ENCODE measurements around the gene ZNF784.

Gene ZNF784

DNA sequence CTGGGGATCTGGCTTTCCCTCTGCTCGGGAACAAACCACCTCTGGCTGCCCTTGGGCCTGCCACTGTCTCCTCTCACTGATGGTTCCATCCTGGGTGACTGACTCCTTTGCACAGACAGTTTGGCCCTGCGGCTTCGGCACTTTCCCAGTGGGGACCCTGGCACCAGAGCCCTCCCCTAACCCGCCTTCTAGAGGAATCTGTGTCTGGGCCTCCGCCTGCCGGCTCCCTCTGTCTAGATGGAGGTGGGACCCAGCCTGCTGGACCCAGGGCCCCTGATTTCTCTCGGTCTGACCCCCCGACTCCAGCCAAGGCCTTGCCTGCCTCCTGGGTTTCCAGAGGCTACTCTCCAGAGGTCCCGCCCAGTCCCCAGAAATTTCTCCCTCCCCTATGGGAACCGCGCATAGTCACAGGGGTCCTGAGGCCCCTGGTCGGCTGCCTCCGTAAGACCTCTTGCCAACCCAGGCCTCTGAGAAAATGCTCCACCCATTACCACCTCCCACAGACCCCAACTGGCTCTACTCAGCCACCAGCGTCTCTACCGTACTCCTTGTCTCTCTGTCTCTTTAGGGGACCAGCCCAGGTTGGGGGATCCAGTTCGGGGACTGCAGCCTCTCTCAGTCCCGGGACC, 26.4 kb upstream of the ZNF784 start:
- DNase-seq (ENCODE audit: insufficient read length, low spot score), result no peak
- FAIRE-seq, result no peak
- TF ChIP-seq POU2F2 (IDR thresholded peaks at IDR 0.05; ENCODE audit: low read depth, low read length) (no peak), TAF1 (IDR thresholded peaks at IDR 0.05; ENCODE audit: low read depth, low read length) (no peak), POLR2AphosphoS5 (IDR thresholded peaks at IDR 0.05; ENCODE audit: low read depth, low read length) (no peak), SPI1 (IDR thresholded peaks at IDR 0.05; ENCODE audit: low read depth, low read length) (no peak), PAX5 (IDR thresholded peaks at IDR 0.05; ENCODE audit: insufficient read depth, low read length, severe bottlenecking) (no peak), POLR2A (IDR thresholded peaks at IDR 0.05; ENCODE audit: low read depth, low read length) (no peak)

DNA sequence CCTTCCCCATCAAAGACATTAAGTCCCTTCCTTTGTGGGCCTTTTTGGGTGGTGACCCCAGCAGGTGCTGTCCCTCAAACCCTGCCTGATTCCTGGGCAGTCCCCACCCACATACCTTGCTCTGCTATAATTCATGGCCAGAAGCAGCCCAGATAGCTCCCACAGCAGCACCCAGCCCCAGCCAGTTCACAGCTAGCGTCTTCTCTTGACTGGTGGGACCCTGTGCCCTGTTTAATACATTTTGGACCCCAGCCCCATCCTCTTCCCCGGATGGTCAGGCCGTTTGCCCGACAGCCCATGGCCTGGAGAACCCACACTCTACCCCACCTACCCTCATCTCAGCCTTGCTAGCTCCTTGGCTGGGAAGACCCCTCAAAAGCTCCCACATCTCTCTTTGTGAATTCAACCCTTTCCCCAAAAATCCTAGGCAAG, 25.8 kb upstream of the ZNF784 start:
- DNase-seq (ENCODE audit: insufficient read length, low spot score), result no peak
- TF ChIP-seq POU2F2 (IDR thresholded peaks at IDR 0.05; ENCODE audit: low read depth, low read length) (no peak), POLR2AphosphoS5 (IDR thresholded peaks at IDR 0.05; ENCODE audit: low read depth, low read length) (no peak), TAF1 (IDR thresholded peaks at IDR 0.05; ENCODE audit: low read depth, low read length) (0 out of 2 replicates have a peak, but pooled peaks have one; percentile 40), POLR2A (IDR thresholded peaks at IDR 0.05; ENCODE audit: low read depth, low read length) (peak; percentile 52)
- FAIRE-seq, result no peak

DNA sequence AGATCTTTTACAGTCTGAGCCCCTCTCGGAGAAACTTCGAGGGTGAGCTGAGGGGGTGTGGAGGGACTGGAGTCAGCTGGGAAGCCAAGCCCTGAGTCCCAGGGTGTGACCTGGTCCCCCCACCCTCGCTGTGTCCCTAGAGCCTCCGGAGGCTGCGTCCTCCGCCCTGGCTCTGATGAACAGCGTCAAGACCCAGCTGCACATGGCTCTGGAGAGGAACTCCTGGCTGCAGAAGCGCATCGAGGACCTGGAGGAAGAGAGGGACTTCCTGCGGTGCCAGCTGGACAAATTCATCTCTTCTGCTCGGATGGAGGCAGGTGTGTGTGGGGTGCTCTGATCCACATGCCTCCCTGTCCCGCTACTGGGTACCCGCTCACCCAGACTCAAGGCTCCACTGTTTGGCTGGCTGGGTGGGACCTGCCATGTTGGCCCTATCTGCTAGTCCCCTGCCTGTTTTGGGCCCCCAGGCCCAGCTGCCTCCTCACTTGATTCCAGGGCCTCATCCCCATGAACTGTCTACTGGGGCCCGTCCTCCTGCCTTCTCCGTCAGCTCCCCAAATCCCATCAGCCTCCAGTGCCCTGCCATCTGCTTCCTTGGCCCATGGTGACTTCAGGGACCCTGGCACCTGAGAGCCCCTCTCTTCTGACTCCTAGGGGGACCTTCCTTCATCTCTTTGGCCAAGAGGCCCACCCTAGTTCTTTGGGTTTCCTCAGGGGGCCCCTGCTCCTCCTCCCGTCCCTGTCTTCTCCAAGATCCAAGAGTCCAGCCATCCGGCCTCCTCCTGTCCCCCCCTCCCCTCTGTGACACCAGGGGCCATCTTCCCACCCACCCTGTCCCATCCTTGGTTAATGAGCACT, 25.1 kb upstream of the ZNF784 start:
- FAIRE-seq (no peak), DNase-seq (ENCODE audit: insufficient read length, low spot score) (no peak)
- TF ChIP-seq SPI1 (IDR thresholded peaks at IDR 0.05; ENCODE audit: low read depth, low read length), result no peak
- TF ChIP-seq PAX5 (IDR thresholded peaks at IDR 0.05; ENCODE audit: insufficient read depth, low read length, severe bottlenecking), result no peak
- TF ChIP-seq POLR2AphosphoS5 (IDR thresholded peaks at IDR 0.05; ENCODE audit: low read depth, low read length), result no peak
- no peak for TF ChIP-seq POLR2A (IDR thresholded peaks at IDR 0.05; ENCODE audit: low read depth, low read length)
- no peak for TF ChIP-seq POU2F2 (IDR thresholded peaks at IDR 0.05; ENCODE audit: low read depth, low read length)
- no peak for TF ChIP-seq TAF1 (IDR thresholded peaks at IDR 0.05; ENCODE audit: low read depth, low read length)

DNA sequence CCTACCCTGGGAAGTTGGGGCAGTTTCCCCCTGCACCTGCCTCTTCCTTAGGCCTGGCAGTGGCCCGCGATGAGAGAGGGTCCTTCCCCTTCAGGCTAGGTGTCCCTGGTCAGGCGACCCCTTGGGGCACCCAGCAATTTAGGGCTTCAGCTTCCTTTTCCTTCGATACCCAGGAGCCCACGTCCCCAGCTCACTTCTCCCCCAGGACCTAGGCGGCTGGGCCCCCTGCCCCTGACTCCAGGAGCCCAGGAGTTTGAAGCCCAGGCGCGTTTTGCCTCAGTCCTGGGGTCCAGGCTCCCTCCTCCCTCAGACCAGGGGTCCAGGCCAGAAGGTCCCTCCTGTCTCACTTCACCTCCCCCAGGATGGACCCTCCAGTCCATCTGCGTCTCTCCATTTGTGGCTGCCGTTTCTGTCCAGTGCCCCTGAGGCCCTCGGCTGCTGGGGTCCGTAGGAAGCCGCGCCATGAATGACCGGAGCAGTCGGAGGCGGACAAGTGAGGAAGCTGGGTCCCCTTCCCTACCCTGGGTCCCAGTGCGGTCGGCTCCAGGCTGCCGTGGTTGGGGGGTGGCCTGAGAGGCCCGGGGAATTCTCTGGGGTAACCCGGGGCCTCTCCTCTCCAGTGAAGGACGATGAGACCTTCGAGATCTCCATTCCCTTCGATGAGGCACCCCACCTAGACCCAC, 24.4 kb upstream of the ZNF784 start:
- no peak for DNase-seq (ENCODE audit: insufficient read length, low spot score)
- TF ChIP-seq TAF1 (IDR thresholded peaks at IDR 0.05; ENCODE audit: low read depth, low read length), result no peak
- no peak for TF ChIP-seq PAX5 (IDR thresholded peaks at IDR 0.05; ENCODE audit: insufficient read depth, low read length, severe bottlenecking)
- TF ChIP-seq POLR2AphosphoS5 (IDR thresholded peaks at IDR 0.05; ENCODE audit: low read depth, low read length), result no peak
- TF ChIP-seq POLR2A (IDR thresholded peaks at IDR 0.05; ENCODE audit: low read depth, low read length), result no peak
- TF ChIP-seq SPI1 (IDR thresholded peaks at IDR 0.05; ENCODE audit: low read depth, low read length), result no peak
- TF ChIP-seq POU2F2 (IDR thresholded peaks at IDR 0.05; ENCODE audit: low read depth, low read length), result no peak
- no peak for FAIRE-seq

DNA sequence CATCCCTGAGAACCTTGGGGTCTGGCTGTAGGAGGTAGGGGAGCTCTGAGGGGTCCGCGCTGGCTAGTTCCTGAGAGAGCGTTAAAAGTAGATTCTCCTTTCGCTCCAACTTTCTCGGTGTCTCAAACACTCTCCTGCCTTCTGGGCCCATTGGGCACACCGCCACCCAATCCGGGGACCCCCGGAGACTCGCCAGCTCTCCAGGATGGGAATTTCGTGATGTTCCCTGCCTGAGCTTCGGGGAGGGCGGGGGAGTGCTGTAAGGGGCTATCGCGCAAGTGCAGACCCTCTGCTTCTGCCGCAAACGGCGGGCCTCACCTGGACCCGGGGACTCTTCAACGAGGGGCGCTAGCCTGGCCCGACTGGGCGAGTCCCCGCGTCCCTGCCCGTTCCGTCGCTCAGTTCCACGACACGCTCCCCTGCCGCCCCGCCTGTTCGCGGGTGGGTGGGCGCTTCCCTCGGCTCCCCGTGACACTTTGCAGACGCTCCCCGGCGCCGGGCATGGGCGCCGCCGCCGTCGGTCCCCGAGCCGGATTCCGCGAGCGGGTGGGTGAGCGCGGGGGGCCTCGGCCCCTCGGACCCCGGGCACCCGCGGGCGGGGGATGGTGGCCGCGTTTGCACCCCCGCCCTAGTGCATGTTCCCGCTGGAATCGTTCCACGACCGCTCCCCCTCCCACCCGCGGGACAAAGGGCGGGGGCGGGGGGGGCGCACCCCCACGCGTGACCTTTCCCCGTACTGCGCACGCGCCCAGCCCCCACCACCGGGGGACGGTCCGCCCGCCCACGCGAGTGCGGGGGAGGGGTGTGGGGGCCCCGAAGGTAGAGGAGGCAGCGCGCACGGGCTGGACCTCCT, 23.6 kb upstream of the ZNF784 start, which contains the start of gene CCDC106:
CCDC106 (plus strand) TSS at position 481 of the 853 bp plus-strand sequence. CDS start 835 bp downstream, outside the sequence.
- peak; percentile 4 for TF ChIP-seq PAX5 (IDR thresholded peaks at IDR 0.05; ENCODE audit: insufficient read depth, low read length, severe bottlenecking)
- no peak for TF ChIP-seq TAF1 (IDR thresholded peaks at IDR 0.05; ENCODE audit: low read depth, low read length)
- TF ChIP-seq POLR2A (IDR thresholded peaks at IDR 0.05; ENCODE audit: low read depth, low read length), result no peak
- TF ChIP-seq POU2F2 (IDR thresholded peaks at IDR 0.05; ENCODE audit: low read depth, low read length), result peak; percentile 24; the same call in 1 of the 2 replicates
- DNase-seq (ENCODE audit: insufficient read length, low spot score) (no peak), FAIRE-seq (peak; percentile 91)

DNA sequence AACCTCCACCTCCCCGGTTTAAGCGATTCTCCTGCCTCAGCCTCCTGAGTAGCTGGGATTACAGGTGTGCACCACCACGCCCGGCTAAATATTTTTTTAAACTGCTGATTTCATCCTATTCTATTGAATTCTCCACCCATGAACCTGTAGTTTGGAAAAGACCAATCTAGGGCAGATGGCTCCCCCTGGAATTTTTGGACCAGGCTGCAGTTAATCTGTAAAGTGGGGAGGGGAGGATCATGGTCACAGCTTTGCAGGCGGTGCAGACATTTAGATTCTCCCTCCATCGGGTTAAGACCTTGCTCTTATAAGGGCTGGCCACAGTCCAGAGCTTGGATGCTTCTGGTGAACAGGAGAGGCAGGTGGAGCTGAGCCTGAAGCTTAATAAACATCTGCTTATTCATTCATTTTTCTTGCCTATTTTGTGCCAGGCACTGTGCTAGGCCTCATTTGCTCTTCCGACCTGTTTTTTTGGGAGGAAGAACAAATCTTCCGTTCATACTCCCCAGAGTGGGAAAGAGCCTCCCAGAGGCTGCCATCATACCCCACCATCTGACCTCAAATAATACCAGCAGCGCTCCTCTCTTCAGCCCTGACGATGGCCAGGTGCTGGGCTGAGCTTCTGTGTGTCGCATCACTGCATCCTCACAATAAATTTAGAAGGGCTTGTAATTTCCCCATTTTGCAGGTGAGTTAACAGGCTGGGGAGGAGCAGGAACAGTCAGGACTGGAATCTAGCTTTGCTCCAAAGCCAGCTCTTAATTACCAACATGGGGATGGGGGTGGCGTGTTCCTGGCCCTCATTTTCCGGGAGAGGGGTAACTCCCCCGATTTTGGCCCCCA, 22.7 kb upstream of the ZNF784 start:
- no peak for TF ChIP-seq TAF1 (IDR thresholded peaks at IDR 0.05; ENCODE audit: low read depth, low read length)
- no peak; the same call in 1 of the 2 replicates for TF ChIP-seq POLR2AphosphoS5 (IDR thresholded peaks at IDR 0.05; ENCODE audit: low read depth, low read length)
- no peak for TF ChIP-seq SPI1 (IDR thresholded peaks at IDR 0.05; ENCODE audit: low read depth, low read length)
- TF ChIP-seq POU2F2 (IDR thresholded peaks at IDR 0.05; ENCODE audit: low read depth, low read length), result no peak
- TF ChIP-seq PAX5 (IDR thresholded peaks at IDR 0.05; ENCODE audit: insufficient read depth, low read length, severe bottlenecking), result no peak
- no peak; the same call in 1 of the 2 replicates for TF ChIP-seq POLR2A (IDR thresholded peaks at IDR 0.05; ENCODE audit: low read depth, low read length)
- FAIRE-seq (peak; percentile 41), DNase-seq (ENCODE audit: insufficient read length, low spot score) (no peak)

DNA sequence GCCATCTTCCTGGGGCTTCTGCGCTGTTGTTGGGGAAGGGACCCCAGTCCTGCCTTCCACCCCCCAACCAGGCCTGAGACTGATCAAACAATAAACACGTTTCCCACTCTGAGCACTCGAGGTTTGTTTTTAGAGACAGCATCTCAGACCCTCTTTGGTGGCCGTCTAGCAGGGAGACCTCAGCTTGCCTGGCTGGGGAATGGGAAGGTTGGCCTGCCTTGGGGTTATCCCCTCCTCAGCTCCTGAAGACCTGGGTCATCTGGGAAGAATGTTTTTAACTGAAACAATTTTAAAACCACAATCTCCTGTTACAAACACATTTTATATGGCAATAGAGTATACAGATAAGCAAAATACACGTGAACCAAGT, 21.1 kb upstream of the ZNF784 start:
- FAIRE-seq (no peak), DNase-seq (ENCODE audit: insufficient read length, low spot score) (no peak)
- TF ChIP-seq POU2F2 (IDR thresholded peaks at IDR 0.05; ENCODE audit: low read depth, low read length) (no peak), SPI1 (IDR thresholded peaks at IDR 0.05; ENCODE audit: low read depth, low read length) (no peak), PAX5 (IDR thresholded peaks at IDR 0.05; ENCODE audit: insufficient read depth, low read length, severe bottlenecking) (no peak), POLR2AphosphoS5 (IDR thresholded peaks at IDR 0.05; ENCODE audit: low read depth, low read length) (no peak), POLR2A (IDR thresholded peaks at IDR 0.05; ENCODE audit: low read depth, low read length) (no peak), TAF1 (IDR thresholded peaks at IDR 0.05; ENCODE audit: low read depth, low read length) (no peak)
